HCT116 (cell line): Measurements from ENCODE around the gene HAO2.

Experiments
- CBX3 ChIP-seq: IDR thresholded peaks from 2 replicates; pipeline ENCODE4 v1.6.1; 2012; ENCODE audit warnings: low read depth
- CTCF ChIP-seq, 3 experiments: fragments of 200-600 bp in 1 of 3; sonication (generic) in 1 of 3; IDR thresholded peaks in 2 of 3; conservative IDR thresholded peaks in 1 of 3; 2 replicates each; pipeline ENCODE4 v1.5.1; 2012 to 2017; ENCODE audit warnings: low read depth in 2 of 3, low read length in 2 of 3, antibody characterized with exemption in 1 of 3, borderline replicate concordance in 1 of 3, control low read depth in 1 of 3, mild to moderate bottlenecking in 1 of 3, mixed read lengths in 1 of 3, mixed run types in 1 of 3, moderate library complexity in 1 of 3; ENCODE audit not compliant: insufficient read depth in 1 of 3
- EGR1 ChIP-seq: IDR thresholded peaks from 2 replicates; pipeline ENCODE4 v1.6.1; 2012; ENCODE audit warnings: low read depth
- ELF1 ChIP-seq: IDR thresholded peaks from 2 replicates; pipeline ENCODE4 v1.6.1; 2012; ENCODE audit warnings: low read depth, borderline replicate concordance
- EZH2 ChIP-seq: fragments of 200-600 bp; sonication (generic); IDR thresholded peaks from 2 replicates; pipeline ENCODE4 v1.6.1; 2017; ENCODE audit warnings: antibody characterized with exemption, mixed run types
- JUND ChIP-seq: IDR thresholded peaks from 2 replicates; pipeline ENCODE4 v1.6.1; 2012
- POLR2A ChIP-seq: IDR thresholded peaks from 2 replicates; pipeline ENCODE4 v1.7.0; 2011; ENCODE audit warnings: borderline replicate concordance; ENCODE audit not compliant: insufficient read depth, insufficient read length; ENCODE audit errors: extremely low read depth
- POLR2AphosphoS5 ChIP-seq: IDR thresholded peaks from 2 replicates; pipeline ENCODE4 v1.6.1; 2011; ENCODE audit warnings: mild to moderate bottlenecking, low read depth, low read length, moderate library complexity
- REST ChIP-seq: IDR thresholded peaks from 2 replicates; pipeline ENCODE4 v1.6.1; 2012; ENCODE audit warnings: low read depth
- SIN3A ChIP-seq: IDR thresholded peaks from 2 replicates; pipeline ENCODE4 v1.6.1; 2012; ENCODE audit warnings: low read depth
- YY1 ChIP-seq: IDR thresholded peaks from 2 replicates; pipeline ENCODE4 v1.6.1; 2011; ENCODE audit warnings: low read length, low read depth, moderate library complexity, mild to moderate bottlenecking; ENCODE audit not compliant: insufficient replicate concordance; ENCODE audit errors: extremely low read depth
- ZFX ChIP-seq: fragments of 450-650 bp; IDR thresholded peaks from 2 replicates; pipeline ENCODE4 v1.6.1; 2017
- TF ChIP-seq, protein P1 (sequence below): IDR thresholded peaks from 2 replicates; pipeline ENCODE4 v1.6.1; 2012

DNA sequence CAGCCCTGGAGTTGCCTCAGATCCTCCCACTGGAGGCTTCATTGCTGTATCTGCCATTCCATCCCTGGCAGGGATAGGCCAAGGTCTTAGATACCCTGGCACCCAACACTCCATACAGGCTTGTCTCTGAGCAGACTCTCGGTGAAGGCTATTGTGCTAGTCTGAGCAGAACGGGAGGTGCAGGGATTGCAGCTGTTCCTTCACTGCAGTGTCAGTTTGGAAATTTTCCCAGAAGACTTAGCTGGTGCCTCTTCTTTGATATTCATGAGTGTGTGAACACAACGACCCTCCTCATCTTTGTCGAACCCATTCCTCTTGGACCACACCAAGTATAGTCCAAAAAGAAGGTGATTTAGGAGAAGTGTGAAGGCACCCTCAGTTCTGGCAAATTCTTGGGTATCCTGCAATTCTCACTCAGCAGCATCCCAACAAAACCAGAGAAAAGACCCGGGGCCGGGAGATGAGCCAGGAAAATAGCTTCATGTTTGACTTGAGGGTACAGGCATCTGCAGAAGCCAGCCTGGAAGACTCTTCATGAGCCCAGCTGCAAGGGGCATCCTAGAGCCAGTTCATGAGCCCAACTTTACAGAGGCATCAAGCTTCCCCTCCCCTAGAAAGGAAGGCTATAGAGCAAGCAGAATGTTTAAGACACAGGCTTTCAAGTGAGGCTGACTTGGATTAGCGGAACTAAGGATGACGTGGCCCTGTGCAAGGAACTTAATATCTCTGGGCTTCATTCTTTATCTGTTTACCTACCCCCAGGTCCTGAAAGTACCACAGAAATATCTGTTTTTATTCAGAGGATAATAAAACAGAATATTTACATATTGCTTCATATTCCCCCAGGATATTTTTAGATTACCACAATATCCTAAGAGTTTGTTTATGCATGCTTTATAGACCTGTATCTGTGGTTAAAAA, 38.8 kb upstream of the HAO2 start:
- TF ChIP-seq POLR2A (no peak), POLR2AphosphoS5 (no peak), EZH2 (no peak), CTCF (IDR thresholded peaks at IDR 0.05 in 2 of 3, conservative IDR thresholded peaks at IDR 0.05 in 1 of 3; ENCODE audit: borderline replicate concordance in 1 of 3, insufficient read depth in 1 of 3, low read depth in 2 of 3, low read length in 2 of 3) (no peak), EGR1 (no peak), ELF1 (no peak), CBX3 (no peak), SIN3A (no peak), JUND (no peak), ZFX (no peak), REST (no peak), YY1 (no peak)
- TF ChIP-seq, protein P1, sequence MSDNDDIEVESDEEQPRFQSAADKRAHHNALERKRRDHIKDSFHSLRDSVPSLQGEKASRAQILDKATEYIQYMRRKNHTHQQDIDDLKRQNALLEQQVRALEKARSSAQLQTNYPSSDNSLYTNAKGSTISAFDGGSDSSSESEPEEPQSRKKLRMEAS = no peak
